Vagina (tissue), 2 donors: ENCODE results near the gene SERPINE1.

Source experiments
- POLR2A ChIP-seq, 2 donors: fragments of 450-650 bp; IDR thresholded peaks; one replicate each; pipeline ENCODE4 v1.6.1; 2017; ENCODE audit warnings: antibody characterized with exemption in 2 of 2, mild to moderate bottlenecking in 2 of 2, moderate library complexity in 2 of 2
- TF ChIP-seq, protein P1 (sequence below), 3 experiments: fragments of 450-650 bp in 2 of 3; fragments of 200-600 bp in 1 of 3; sonication (generic) in 1 of 3; IDR thresholded peaks; one replicate each; pipeline ENCODE4 v1.5.1; 2017 to 2019; ENCODE audit warnings: antibody characterized with exemption in 3 of 3, mild to moderate bottlenecking in 2 of 3, moderate library complexity in 2 of 3

DNA sequence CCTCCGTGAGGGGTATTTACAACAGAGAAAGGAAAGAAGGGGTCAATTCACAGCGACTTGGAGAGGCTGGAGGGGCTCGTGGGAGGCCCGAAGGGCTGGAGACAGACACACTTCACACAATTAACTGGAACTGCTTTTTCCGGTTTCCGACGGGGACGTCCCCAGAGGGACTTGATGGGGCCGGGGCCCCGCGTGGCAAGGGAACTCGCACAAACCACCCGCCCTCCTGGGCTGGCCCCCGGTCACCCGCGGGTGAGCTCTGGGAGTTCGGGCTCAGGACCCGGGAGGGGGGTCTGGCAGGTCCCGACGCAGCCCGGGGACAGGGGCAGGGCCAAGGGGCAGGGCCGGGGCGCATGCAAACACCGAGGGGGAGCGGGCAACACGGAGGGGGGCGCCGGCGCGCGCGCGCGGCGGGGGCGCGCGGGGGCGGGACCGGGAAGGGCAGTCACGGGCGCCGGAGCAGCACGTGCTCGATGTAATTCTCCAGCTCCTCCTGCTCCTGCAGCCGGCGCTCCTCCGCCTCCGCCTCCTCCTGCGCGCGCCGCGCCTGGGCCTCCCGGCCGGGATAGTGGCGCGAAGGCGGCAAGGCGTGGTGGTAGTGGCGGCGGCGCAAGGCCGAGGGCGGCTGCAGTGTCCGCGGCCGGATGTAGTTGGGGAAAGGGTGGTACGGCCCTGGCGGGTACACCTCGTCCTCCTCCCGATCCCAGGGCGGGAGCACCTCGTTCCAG is 35.8 kb downstream of the SERPINE1 start:
- TF ChIP-seq, protein P1, sequence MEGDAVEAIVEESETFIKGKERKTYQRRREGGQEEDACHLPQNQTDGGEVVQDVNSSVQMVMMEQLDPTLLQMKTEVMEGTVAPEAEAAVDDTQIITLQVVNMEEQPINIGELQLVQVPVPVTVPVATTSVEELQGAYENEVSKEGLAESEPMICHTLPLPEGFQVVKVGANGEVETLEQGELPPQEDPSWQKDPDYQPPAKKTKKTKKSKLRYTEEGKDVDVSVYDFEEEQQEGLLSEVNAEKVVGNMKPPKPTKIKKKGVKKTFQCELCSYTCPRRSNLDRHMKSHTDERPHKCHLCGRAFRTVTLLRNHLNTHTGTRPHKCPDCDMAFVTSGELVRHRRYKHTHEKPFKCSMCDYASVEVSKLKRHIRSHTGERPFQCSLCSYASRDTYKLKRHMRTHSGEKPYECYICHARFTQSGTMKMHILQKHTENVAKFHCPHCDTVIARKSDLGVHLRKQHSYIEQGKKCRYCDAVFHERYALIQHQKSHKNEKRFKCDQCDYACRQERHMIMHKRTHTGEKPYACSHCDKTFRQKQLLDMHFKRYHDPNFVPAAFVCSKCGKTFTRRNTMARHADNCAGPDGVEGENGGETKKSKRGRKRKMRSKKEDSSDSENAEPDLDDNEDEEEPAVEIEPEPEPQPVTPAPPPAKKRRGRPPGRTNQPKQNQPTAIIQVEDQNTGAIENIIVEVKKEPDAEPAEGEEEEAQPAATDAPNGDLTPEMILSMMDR (IDR thresholded peaks at IDR 0.05): no peak
- TF ChIP-seq POLR2A (IDR thresholded peaks at IDR 0.05): no peak
